C4-2B (cell line): ENCODE measurements around the gene HRH4.

Experiments
- H3K27ac ChIP-seq: fragments of 450-650 bp; 2 replicates; pipeline ENCODE4 v1.5.1; 2017
- ZFX ChIP-seq: fragments of 450-650 bp; IDR thresholded peaks from 2 replicates; pipeline ENCODE4 v1.6.1; 2017
- TF ChIP-seq, protein P1 (sequence below): fragments of 450-650 bp; conservative IDR thresholded peaks from 2 replicates; pipeline ENCODE4 v1.5.1; 2017; ENCODE audit warnings: mild to moderate bottlenecking

HRH4 gene

DNA sequence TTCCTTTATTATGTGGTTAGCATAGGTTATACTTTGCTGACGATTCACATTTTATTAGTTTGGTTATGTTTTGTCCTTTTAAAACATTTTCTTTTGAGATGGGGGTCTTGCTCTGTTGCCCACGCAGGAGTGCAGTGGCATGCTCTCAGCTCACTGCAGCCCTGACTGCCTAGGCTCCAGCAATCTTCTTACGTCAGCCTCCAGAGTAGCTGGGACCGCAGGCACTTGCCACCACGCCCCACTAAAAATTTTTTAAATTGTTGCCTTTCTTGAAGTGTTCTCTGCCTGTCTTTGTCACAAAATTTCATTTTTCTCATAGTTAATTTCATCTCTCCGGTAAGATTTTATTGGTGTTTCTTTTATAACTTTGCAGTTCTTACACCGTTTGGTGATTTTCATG lies 18.9 kb downstream of the HRH4 start:
- no peak overlapping the region for H3K27ac ChIP-seq
- no peak for TF ChIP-seq ZFX
- TF ChIP-seq, protein P1, sequence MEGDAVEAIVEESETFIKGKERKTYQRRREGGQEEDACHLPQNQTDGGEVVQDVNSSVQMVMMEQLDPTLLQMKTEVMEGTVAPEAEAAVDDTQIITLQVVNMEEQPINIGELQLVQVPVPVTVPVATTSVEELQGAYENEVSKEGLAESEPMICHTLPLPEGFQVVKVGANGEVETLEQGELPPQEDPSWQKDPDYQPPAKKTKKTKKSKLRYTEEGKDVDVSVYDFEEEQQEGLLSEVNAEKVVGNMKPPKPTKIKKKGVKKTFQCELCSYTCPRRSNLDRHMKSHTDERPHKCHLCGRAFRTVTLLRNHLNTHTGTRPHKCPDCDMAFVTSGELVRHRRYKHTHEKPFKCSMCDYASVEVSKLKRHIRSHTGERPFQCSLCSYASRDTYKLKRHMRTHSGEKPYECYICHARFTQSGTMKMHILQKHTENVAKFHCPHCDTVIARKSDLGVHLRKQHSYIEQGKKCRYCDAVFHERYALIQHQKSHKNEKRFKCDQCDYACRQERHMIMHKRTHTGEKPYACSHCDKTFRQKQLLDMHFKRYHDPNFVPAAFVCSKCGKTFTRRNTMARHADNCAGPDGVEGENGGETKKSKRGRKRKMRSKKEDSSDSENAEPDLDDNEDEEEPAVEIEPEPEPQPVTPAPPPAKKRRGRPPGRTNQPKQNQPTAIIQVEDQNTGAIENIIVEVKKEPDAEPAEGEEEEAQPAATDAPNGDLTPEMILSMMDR: no peak

DNA sequence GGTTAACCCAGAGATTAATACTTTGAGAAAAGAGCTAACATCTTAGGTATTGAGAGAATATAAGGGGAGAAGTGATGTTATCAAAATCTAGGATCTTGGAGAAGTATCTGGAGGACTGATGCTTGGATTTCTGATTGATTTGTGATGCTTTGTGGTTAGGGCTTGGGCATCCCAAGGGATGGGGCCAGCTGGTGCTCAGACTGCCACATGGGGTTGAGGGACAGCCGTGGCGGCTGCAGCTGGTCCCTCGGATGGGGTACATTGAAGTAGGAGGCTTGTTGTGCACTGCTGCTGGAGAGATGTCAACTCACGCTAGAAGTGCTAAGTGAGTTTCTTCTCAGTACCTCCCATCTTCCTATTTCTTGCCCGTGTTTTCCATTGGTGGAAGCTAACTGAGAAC lies 22.4 kb downstream of the HRH4 start:
- no peak for TF ChIP-seq ZFX
- TF ChIP-seq, protein P1: no peak
- no peak overlapping the region for H3K27ac ChIP-seq

DNA sequence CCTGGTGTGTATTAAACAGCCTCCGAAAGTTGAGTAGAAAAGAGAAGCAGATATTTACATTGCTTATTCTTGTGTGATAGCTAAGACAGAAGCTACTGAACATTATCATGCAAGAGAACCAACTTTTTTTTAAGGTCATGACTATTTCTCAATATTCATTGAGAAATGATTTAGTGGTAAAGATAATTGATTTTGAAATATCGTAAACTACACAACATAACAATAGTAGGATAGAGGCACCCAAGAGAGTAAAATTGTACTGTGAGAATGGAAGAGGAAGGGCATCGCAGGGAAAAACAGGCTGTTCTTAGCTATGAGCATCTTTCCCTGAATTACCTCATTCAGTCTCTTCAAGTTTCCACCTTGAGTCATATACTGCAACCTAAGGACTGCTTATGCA lies 25.2 kb downstream of the HRH4 start:
- H3K27ac ChIP-seq: no peak overlapping the region
- TF ChIP-seq ZFX: no peak
- TF ChIP-seq, protein P1: no peak

DNA sequence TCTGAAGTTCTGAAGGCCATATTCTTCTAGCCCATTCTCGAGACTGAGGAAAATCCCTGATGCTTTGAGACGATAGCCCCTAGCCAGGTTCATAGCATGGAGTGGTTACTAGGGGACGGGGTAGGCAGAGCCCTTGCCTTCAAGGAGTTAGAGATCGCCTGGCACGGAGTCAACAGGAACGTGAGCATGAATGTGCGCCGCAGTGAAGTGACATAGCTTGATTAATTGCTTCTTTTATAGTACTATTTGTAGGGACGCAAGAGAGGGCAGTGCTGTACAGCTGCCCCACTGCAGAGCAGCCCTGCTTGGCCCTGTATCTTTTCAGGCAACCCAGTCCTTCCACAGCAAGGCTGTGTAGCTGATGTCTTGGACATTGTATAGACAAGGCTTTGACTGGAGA lies 26.2 kb downstream of the HRH4 start:
- no peak overlapping the region for H3K27ac ChIP-seq
- TF ChIP-seq, protein P1: no peak
- no peak for TF ChIP-seq ZFX

- TF ChIP-seq ZFX: no peak
- TF ChIP-seq, protein P1: peak; percentile 85
- no peak overlapping the region for H3K27ac ChIP-seq
These were observed 28.5 kb downstream of the HRH4 start for GRCh38 chr18:24488824-24489493.

GRCh38 chr18:24490539-24490938 lies 30.1 kb downstream of the HRH4 start:
- no peak overlapping the region for H3K27ac ChIP-seq
- TF ChIP-seq, protein P1: no peak
- TF ChIP-seq ZFX: no peak

DNA sequence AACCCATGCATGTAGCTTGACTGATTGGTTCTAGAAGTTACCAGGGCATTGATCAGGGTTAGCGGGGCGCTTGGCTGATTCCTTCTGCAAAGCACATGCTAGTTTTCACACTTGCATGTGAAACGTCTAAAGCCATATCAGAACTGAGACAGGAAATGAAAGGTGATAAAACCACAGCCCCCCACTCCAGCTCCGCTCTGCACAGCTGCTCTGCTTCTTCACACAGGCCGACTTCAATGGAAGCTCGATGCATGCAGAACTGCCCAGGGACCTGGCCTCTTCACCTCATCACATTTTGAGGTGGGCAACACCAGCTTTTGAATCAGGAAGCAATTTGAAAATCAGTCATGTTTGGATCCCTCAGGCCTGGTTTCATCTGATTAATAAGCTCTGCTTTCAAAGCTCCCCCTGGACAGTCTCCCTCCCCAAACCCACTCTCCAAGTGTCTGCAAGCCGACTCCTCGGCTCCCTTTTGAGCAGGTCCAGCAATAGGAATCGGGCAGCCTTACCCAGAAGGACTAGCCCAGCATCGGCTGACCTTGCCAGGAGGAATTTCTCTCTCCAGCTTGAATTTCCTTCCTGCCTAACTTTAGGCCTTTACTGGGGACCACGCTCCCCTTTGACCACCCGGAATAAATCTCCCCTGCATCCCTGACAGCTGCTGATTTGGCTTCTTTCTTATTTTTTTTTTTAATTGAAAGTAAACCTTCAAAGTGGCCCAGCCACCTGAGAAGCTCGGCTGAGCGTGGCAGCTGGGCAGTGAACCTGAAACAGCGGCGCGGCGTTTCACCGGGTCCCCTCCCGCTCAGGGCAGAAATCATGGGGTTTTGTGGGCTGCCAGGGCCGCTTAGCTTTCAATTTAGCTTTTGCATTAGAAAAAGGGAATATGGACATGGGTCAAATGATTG lies 31.7 kb downstream of the HRH4 start:
- no peak overlapping the region for H3K27ac ChIP-seq
- no peak for TF ChIP-seq ZFX
- TF ChIP-seq, protein P1: no peak
